SH-SY5Y (cell line): ENCODE measurements around the gene SEC31B.

ENCODE experiments used
- GATA2 ChIP-seq: IDR thresholded peaks from 2 replicates; pipeline ENCODE4 v1.6.1; 2011; ENCODE audit warnings: mild to moderate bottlenecking, low read depth, low read length
- GATA3 ChIP-seq: IDR thresholded peaks from 2 replicates; pipeline ENCODE4 v1.6.1; 2011; ENCODE audit warnings: low read depth, mild to moderate bottlenecking, low read length, moderate library complexity

DNA sequence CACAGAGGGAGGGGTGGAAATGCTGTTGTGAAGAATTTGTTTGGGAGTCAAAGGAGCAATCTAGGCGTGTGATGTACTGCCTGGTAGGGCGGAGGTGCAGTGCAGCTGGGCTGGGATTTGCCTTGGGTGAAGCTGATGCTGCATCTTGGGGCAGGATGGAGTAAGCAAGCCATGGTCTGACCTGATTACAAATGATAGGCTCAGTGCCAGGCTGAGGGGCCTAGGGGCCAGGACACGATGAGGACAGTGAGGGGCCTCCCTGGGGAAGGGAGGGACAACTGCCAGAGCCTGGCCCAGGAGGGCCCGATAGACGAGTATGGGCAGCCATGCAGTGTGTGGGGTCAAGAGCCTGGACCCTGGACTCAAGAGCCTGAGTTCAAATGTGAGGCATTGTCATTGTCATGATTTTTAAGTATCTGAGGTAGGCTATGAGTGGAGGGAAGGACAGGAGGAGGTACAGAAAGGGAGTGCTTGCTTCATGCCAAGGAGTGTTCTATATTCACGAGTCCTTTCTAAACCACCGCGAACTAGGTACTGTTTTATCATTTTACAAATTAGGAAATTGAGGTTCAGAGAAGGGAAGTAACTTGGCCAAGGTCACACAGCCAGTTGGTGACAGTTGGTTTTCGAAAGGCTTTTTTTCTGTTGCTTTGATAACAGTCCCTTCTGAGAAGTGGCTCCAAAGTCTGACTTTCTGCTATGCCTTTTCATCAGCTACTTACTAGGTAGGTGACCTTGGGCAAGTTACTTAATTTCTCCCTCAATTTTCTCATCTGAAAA lies 45.7 kb upstream of the SEC31B start:
- TF ChIP-seq GATA3, result no peak
- no peak for TF ChIP-seq GATA2
